K562 (cell line): ENCODE measurements around the gene BHLHE23. TPM values are rescaled to one million over a fixed set of nuclear protein-coding genes. Genes with fewer than 3 reads are reported as not detected.

Source experiments
- ATAC-seq: fragments of 200-7000 bp; cut with Tn5 transposase; 3 replicates; pipeline ENCODE4 v1.9.1; 2020; ENCODE audit warnings: moderate library complexity
- BruUV-seq: library from RNA; stranded (reverse); fragments of 400-500 nt; replicated peaks from 2 replicates; lab custom pipeline; 2021; lab: Mats Ljungman, UMichigan
- CTCF ChIA-PET: fragments of 300-600 bp; formaldehyde crosslinking; extraction: SDS; loops from one replicate; lab custom pipeline; 2021; ENCODE audit warnings: low intra/inter-chr PET ratio; lab: Yijun Ruan, JAX
- POLR2A ChIA-PET: fragments of 300-600, 350-650 bp; sonication (Branson Sonifier 250); formaldehyde crosslinking; extraction: SDS; loops from one replicate; lab custom pipeline; 2021; ENCODE audit warnings: antibody characterized with exemption, inconsistent platforms; lab: Yijun Ruan, JAX
- DNase-seq, 4 experiments: peaks; one replicate each; pipeline versions ENCODE4 v3.0.0 to v3.0.0-alpha.2; 2011 to 2018; ENCODE audit warnings: low spot score in 3 of 4, mixed read lengths in 3 of 4; ENCODE audit errors: extremely low read depth in 1 of 4
- FAIRE-seq: peaks from 2 replicates; lab custom pipeline; 2011; peaks lifted over from hg19 to GRCh38; lab: Jason Lieb, UNC
- H2AFZ ChIP-seq: 2 replicates; pipeline ENCODE4 v1.6.0; 2011; ENCODE audit warnings: low read depth, low read length, control low read depth, inconsistent platforms
- H3K27ac ChIP-seq: fragments of 200-600 bp; 3 replicates; pipeline ENCODE4 v1.8.0; 2011; ENCODE audit warnings: low read depth, mild to moderate bottlenecking, control low read depth, inconsistent platforms, low read length, moderate library complexity, mixed read lengths; ENCODE audit errors: extremely low read depth
- H3K27me3 ChIP-seq, 2 experiments: fragments of 300-600 bp in 1 of 2; 2 replicates in 1 of 2; 3 replicates in 1 of 2; pipeline versions ENCODE4 v1.6.0 to v1.8.0; 2011; ENCODE audit warnings: inconsistent platforms in 2 of 2, low read length in 2 of 2, mild to moderate bottlenecking in 1 of 2, mixed read lengths in 1 of 2, moderate library complexity in 1 of 2; ENCODE audit not compliant: control insufficient read depth in 2 of 2, insufficient read depth in 2 of 2
- H3K36me3 ChIP-seq: fragments of 300-600 bp; 3 replicates; pipeline ENCODE4 v1.8.0; 2011; ENCODE audit warnings: mild to moderate bottlenecking, low read length, inconsistent platforms; ENCODE audit not compliant: control insufficient read depth, insufficient read depth
- H3K4me1 ChIP-seq, 2 experiments: fragments of 200-600 bp in 1 of 2; replicated peaks in 1 of 2; 2 replicates in 1 of 2; 3 replicates in 1 of 2; pipeline versions ENCODE4 v1.5.1 to v1.8.0; 2011; ENCODE audit warnings: inconsistent platforms in 2 of 2, low read length in 2 of 2, mild to moderate bottlenecking in 1 of 2, mixed read lengths in 1 of 2, moderate library complexity in 1 of 2; ENCODE audit not compliant: control insufficient read depth in 2 of 2, insufficient read depth in 2 of 2
- H3K4me2 ChIP-seq: 2 replicates; pipeline ENCODE4 v1.6.1; 2011; ENCODE audit warnings: low read length, control low read depth, inconsistent platforms, mixed read lengths; ENCODE audit not compliant: insufficient read depth
- H3K4me3 ChIP-seq: fragments of 200-600 bp; sonication (generic), shearing (Covaris generic); 2 replicates; pipeline ENCODE4 v1.5.1; 2016; ENCODE audit warnings: control low read depth, inconsistent platforms
- H3K79me2 ChIP-seq: fragments of 200-600 bp; 3 replicates; pipeline ENCODE4 v1.8.0; 2011; ENCODE audit warnings: low read length, inconsistent platforms; ENCODE audit not compliant: control insufficient read depth, insufficient read depth
- H3K9ac ChIP-seq, 2 experiments: 2 replicates each; pipeline versions ENCODE4 v1.6.0 to v1.6.1; 2011; ENCODE audit warnings: low read depth in 2 of 2, low read length in 2 of 2, control low read depth in 1 of 2, inconsistent platforms in 1 of 2, mild to moderate bottlenecking in 1 of 2, mixed read lengths in 1 of 2; ENCODE audit not compliant: insufficient read depth in 1 of 2
- H3K9me1 ChIP-seq: one replicate; pipeline ENCODE4 v1.6.0; 2011; ENCODE audit warnings: inconsistent platforms, mild to moderate bottlenecking, low read length, moderate library complexity; ENCODE audit not compliant: control insufficient read depth, insufficient read depth
- H3K9me3 ChIP-seq: replicated peaks from 2 replicates; pipeline ENCODE4 v1.5.1; 2011; ENCODE audit warnings: low read depth, low read length, inconsistent platforms; ENCODE audit not compliant: control insufficient read depth, insufficient read depth
- H4K20me1 ChIP-seq: replicated peaks from 2 replicates; pipeline ENCODE4 v1.6.1; 2011; ENCODE audit warnings: low read length, inconsistent platforms, mixed read lengths; ENCODE audit not compliant: control insufficient read depth, insufficient read depth
- CBFA2T3 ChIP-seq: fragments of 450-650 bp; IDR thresholded peaks from 2 replicates; pipeline ENCODE4 v1.6.1; 2017
- ZNF263 ChIP-seq: sonication (generic); formaldehyde crosslinking; IDR thresholded peaks from 2 replicates; pipeline ENCODE4 v1.8.0; 2022; ENCODE audit warnings: mild to moderate bottlenecking, missing genetic modification reagents, borderline replicate concordance
- whole genome bisulfite sequencing: fragments of 100-300 bp; shearing (Covaris generic); methylation state at CpG from one replicate; pipeline ENCODE4 v1.1.6; 2016; ENCODE audit warnings: low coverage, mixed read lengths; ENCODE audit not compliant: insufficient coverage; ENCODE audit errors: missing lambda C conversion rate; 5-methylcytosine and 5-hydroxymethylcytosine counted together
- in situ Hi-C: fragments of 300-500 bp; cut with MboI; formaldehyde crosslinking; loops from 4 replicates; pipeline ENCODE4 v1.15.0; 2018; ENCODE audit warnings: inconsistent platforms, mixed read lengths
- intact Hi-C: fragments of 100-400 bp; cut with micrococcal nuclease; formaldehyde crosslinking; loops from 2 replicates; pipeline ENCODE4 v1.14.2; 2022
- polyA plus RNA-seq, 8 experiments: library from polyadenylated mRNA; depleted of rRNA in 4 of 8; stranded (reverse) in 5 of 8; unstranded in 3 of 8; fragments of >200 nt; fragmentation: Nextera tagmentation in 2 of 8; fragmentation: Illumina TruSeq in 1 of 8; extraction: Ambion mirVana in 2 of 8; extraction: Trizol in 1 of 8; gene quantifications; 2 replicates each; pipeline versions ENCODE4 v1.2.1 to v1.2.3, GENCODE V29; 2011 to 2014; ENCODE audit warnings: inconsistent platforms in 1 of 8, missing spikeins in 1 of 8
- total RNA-seq, 7 experiments: library from RNA; depleted of rRNA in 6 of 7; stranded (reverse); fragments of >200 nt in 6 of 7; fragmentation: Illumina TruSeq in 2 of 7; extraction: Trizol in 2 of 7; gene quantifications; 2 replicates each; pipeline versions ENCODE4 v1.2.1 to v1.2.3, GENCODE V29; 2011 to 2021; ENCODE audit warnings: low replicate concordance in 1 of 7
- TF ChIP-seq, protein P1 (sequence below): sonication (generic); formaldehyde crosslinking; IDR thresholded peaks from 2 replicates; pipeline ENCODE4 v1.4.0; 2020; ENCODE audit warnings: mild to moderate bottlenecking, missing genetic modification reagents

Gene BHLHE23
- total and polyA plus RNA-seq, 9 of the 15 experiments (the other 6 are each of a cell fraction or from before 2014, with no cell fraction given), result not detected

- intact Hi-C loops, result no loop called here
- no peak for FAIRE-seq
- Histone ChIP-seq H3K4me1 (peaks cover 0 to 18% of the 10 kb centered on the region in 2 experiments; a peak in 3 of 5 replicates), H4K20me1 (no peaks in the 10 kb centered on the region), H3K27ac (no peak overlapping the region), H3K79me2 (no peaks in the 10 kb centered on the region), H3K9me1 (no peaks in the 10 kb centered on the region), H3K36me3 (no peaks in the 10 kb centered on the region), H3K9me3 (peaks cover 2% of the 10 kb centered on the region; the same call in 1 of the 2 replicates), H2AFZ (no peak overlapping the region), H3K9ac (no peak overlapping the region), H3K27me3 (peaks cover 28 to 61% of the 10 kb centered on the region in 2 experiments; a peak in 4 of 5 replicates), H3K4me2 (no peak overlapping the region), H3K4me3 (no peak overlapping the region)
- ChIA-PET CTCF (no interaction called here), POLR2A (no interaction called here)
- no peak for DNase-seq
- ATAC-seq, result no peak; the same call in 2 of the 3 replicates
- no TSS peak for BruUV-seq
- under 1% methylated on average over 16 of the region's 19 CpGs for WGBS
- in situ Hi-C loops, result no loop called here
- TF ChIP-seq CBFA2T3, result no peak
- TF ChIP-seq, protein P1, sequence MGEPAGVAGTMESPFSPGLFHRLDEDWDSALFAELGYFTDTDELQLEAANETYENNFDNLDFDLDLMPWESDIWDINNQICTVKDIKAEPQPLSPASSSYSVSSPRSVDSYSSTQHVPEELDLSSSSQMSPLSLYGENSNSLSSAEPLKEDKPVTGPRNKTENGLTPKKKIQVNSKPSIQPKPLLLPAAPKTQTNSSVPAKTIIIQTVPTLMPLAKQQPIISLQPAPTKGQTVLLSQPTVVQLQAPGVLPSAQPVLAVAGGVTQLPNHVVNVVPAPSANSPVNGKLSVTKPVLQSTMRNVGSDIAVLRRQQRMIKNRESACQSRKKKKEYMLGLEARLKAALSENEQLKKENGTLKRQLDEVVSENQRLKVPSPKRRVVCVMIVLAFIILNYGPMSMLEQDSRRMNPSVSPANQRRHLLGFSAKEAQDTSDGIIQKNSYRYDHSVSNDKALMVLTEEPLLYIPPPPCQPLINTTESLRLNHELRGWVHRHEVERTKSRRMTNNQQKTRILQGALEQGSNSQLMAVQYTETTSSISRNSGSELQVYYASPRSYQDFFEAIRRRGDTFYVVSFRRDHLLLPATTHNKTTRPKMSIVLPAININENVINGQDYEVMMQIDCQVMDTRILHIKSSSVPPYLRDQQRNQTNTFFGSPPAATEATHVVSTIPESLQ (CRISPR knock-in tag), result no peak
- peak; percentile 20; the same call in 1 of the 2 replicates for TF ChIP-seq ZNF263 (CRISPR knock-in tag)
Measured at GRCh38 chr20:63036291-63036690, 29.5 kb upstream of the BHLHE23 start.
